ENCODE results near the gene CEND1. TPM values are rescaled to one million over a fixed set of nuclear protein-coding genes. Genes with fewer than 3 reads are reported as not detected.

Gene CEND1
- total and polyA plus RNA-seq, 3 donors from 2014 or later, result 0.50 to 2.1 (median 1.0) TPM

DNA sequence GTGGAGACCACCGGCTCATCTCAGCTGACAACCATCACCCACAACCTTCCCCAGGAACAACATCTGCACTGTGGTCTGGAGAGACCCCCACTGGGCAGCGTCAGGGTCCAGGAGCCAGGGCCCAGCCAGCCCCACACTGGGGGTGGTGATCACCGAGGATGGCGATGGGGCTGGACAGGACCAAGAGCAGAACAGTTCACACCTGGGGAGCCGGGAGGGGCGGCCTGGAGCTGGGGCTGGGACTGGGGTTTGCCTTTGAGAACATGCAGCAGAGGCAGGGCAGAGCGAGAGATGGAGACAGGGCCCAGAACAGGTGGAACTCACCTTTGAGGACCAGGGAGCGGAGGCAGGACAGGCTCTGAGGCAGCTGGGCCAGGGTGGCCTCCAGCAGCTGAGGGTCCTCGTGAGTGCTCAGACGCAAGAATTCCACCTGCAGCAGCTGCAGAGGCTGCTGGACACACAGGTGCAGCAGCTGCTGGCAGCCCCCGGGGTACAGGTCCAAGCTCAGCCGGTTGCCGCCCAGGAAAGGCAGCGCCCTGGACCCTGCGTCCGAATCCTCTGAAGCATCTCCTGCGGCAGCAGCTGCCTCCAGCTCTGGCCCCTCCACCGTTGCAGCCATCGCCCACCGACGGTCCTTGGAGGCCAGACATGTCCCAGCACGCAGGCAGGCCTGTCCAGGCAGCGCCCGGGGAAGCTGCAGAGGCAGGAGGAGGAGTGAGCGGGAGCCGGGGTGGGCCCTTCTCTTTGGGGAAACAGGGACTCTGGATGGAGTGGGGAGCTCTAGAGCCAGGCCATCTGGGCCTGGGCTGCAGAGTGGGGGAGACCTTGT, 14.1 kb upstream of the CEND1 start:
- no peak overlapping the region for H3K27ac ChIP-seq
- peaks cover 21% of the 10 kb centered on the region for H3K4me1 ChIP-seq
- H3K36me3 ChIP-seq (ENCODE audit: low read depth, missing control alignments), result no peaks in the 10 kb centered on the region
- intact Hi-C loops (cut with DNase I; ENCODE audit: low total_unique reads), result no loop called here
- WGBS, 2 donors, result 58 to 88% methylated on average over 6 to 25 of the region's 26 CpGs
- no peak for DNase-seq
- TF ChIP-seq POLR2A (IDR thresholded peaks at IDR 0.05), result no peak
- no peak for TF ChIP-seq CTCF (IDR thresholded peaks at IDR 0.05)
- H3K9me3 ChIP-seq, result no peaks in the 10 kb centered on the region
- H3K4me3 ChIP-seq, result peak overlapping the region in 1 of 2 donors; percentile 67
- H3K27me3 ChIP-seq, result no peaks in the 10 kb centered on the region

GRCh38 chr11:803467-803742, 13.5 kb upstream of the CEND1 start:
- no peak for TF ChIP-seq CTCF (IDR thresholded peaks at IDR 0.05)
- TF ChIP-seq POLR2A (IDR thresholded peaks at IDR 0.05), result no peak
- Histone ChIP-seq H3K4me1 (peaks cover 19% of the 10 kb centered on the region), H3K27me3 (no peaks in the 10 kb centered on the region), H3K36me3 (ENCODE audit: low read depth, missing control alignments) (no peaks in the 10 kb centered on the region), H3K4me3 (no peak overlapping the region), H3K27ac (no peak overlapping the region), H3K9me3 (no peaks in the 10 kb centered on the region)
- intact Hi-C loops (cut with DNase I; ENCODE audit: low total_unique reads), result no loop called here
- 87 to 90% methylated on average over 7 to 8 of the region's 8 CpGs for WGBS, 2 donors
- no peak for DNase-seq

DNA sequence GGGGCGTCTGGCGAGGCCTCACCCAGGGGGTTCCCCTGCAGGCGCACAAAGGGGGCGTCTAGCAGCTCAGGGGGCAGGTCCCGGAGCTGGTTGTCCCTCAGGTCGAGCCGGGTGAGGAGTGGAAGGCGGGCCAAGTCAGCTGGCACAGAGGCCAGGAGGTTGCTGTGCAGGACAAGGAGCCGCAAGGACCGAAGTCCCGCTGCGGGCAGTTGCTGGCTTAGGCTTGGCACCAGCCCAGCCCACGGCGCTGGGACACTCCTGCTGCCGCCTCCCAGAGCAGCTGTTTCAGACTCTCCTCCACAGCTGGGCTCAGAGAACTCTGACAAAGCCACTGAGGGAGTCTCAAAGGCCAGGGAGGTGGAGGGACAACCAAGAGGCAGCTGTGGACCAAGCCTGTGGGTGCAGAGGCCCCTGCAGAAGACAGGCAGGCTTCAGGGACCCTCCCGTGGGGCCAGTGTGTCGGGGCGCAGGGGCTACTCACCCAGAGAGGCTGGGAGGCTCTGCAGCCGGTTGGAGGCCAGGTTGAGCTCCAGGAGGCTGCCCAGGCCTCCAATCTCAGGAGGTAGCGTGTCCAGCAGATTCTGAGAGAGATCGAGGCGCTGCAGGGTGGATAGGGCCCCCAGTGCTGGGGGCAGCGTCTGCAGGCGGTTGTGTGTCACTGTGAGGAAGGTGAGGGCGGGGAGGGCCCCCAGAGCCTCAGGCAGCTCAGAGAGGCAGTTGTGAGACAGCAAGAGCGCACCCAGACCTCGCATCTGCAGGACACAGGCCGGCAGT, 13.0 kb upstream of the CEND1 start:
- no peaks in the 10 kb centered on the region for H3K27me3 ChIP-seq
- 92 to 93% methylated on average over 18 to 28 of the region's 28 CpGs for WGBS, 2 donors
- H3K4me1 ChIP-seq, result peaks cover 19% of the 10 kb centered on the region
- intact Hi-C loops (cut with DNase I; ENCODE audit: low total_unique reads), result no loop called here
- no peak for DNase-seq
- no peaks in the 10 kb centered on the region for H3K9me3 ChIP-seq
- TF ChIP-seq POLR2A (IDR thresholded peaks at IDR 0.05) (no peak), CTCF (IDR thresholded peaks at IDR 0.05) (no peak)
- H3K27ac ChIP-seq, result no peak overlapping the region
- no peak overlapping the region for H3K4me3 ChIP-seq
- no peaks in the 10 kb centered on the region for H3K36me3 ChIP-seq (ENCODE audit: low read depth, missing control alignments)

DNA sequence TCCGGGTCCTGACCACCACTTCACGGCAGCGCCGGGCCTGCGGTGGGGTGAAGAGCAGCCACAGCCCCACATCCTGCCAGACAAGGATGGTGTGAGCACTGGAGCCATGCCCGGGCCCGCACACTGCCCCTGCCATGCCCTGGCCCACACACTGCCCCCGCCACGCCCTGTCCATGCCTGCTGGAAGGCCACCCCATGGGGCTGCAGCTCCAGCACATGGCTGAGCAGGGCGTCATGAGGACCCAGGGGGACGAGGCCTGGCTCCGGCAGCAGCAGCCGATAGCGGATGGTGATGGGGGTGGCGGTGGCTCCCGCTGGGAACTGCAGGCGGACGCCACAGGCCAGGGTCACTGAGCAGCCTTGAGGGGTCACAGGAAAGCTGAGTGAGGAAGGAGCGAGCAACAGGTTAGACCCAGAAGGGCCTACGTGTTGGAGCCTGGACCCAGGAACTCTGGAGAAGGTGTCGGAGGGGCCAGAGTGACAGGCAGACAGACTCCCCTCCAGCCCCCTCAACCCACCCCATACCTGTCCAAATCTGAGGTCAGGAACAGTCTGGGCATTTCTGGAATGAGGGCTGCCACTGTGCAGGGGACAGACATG, 12.2 kb upstream of the CEND1 start:
- WGBS, 2 donors, result 93 to 97% methylated on average over 6 to 14 of the region's 21 CpGs
- no peak overlapping the region for H3K4me3 ChIP-seq
- no peak overlapping the region for H3K27ac ChIP-seq
- H3K4me1 ChIP-seq, result peaks cover 21% of the 10 kb centered on the region
- H3K27me3 ChIP-seq, result no peaks in the 10 kb centered on the region
- intact Hi-C loops (cut with DNase I; ENCODE audit: low total_unique reads), result no loop called here
- no peaks in the 10 kb centered on the region for H3K9me3 ChIP-seq
- TF ChIP-seq CTCF (IDR thresholded peaks at IDR 0.05) (no peak), POLR2A (IDR thresholded peaks at IDR 0.05) (no peak)
- no peaks in the 10 kb centered on the region for H3K36me3 ChIP-seq (ENCODE audit: low read depth, missing control alignments)
- no peak for DNase-seq

Measured in testis (tissue), 3 donors.